Kidney capillary endothelial cell (primary cell): ENCODE results near the gene ZNF101.
A peak's percentile ranks its signal among the peaks of the same experiment; 100 is the strongest.

Experiments
- DNase-seq: peaks from one replicate; pipeline ENCODE4 v3.0.0-alpha.2; 2018; ENCODE audit warnings: low spot score

The ZNF101 gene

DNA sequence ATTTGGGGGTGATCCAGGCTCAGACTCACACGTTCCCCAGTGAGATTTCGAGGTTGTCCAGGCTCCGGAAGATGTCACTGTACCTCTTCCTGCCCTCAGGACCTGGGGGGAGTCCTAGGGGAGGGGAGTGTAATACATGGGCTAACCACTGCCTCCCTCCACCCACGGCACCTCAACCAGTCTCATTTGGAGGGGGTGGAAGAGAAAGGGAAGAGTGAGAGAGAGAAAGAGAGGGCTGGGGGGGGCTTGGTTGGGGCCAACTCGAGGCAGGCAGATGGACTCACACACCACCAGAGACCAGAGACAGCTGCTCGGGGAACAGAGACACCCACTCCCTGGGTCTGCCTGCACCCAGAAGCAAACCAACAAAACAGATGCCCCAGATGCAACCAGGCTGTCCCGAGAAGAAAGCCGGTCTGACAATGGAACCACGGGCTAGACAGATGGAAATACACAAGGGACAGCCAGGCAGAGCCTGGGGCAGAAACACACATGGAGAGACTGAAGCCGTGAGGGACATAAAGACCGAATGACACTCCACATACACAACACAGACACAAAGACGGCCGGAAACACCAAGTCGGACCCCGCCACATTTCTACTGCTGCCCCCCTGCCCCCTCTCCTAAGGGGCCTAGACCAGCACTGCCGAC lies 26.0 kb upstream of the ZNF101 start:
- DNase-seq, result peak; percentile 23

DNA sequence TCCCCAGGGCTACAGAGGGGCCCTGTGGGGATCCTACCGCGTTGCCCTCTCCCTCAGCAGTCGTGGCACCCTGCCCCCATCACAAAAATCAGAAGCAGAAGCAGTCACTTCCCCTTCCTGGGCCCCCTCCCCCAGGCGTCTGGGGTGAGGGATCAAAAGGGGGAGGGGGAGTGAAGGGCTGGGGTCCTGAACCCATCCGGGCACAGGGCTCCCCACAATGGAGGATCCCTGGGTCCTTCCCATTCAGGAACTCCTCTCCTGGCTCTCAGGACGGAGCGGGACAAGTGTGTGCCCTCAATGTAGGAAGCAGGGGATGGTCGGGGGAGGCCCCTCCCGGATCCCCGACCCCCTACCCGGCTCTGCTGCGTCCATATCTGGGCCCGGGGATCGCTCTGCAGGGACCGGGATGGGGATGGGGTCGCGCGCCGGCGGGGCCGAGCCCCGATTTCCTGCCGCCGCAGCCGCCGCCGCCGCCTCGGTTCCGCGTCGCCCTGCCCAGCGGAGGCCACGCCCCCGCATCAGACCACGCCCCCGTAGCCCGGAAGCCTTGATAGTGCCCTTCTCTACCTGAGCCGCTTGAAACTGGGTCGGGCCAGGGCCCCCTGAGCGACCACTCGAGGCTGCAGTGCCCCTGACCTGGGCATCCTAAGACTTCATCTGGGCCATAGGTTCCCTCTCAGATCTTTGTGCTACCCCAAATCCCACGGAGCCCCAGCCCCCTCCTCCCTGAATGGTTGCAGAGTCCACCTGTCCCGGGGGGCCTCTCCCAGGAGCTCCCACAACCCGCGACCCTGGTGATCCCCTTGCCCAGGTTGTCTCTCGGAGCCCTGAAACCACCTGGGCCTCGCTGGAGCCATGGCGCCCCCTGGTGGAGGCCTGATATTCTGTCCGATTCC lies 25.2 kb upstream of the ZNF101 start, which contains the start of gene GMIP:
GMIP (minus strand) TSS at position 500 of the 896 bp plus-strand sequence; CDS start at position 372, 128 bp downstream.
- peak; percentile 45 for DNase-seq

DNA sequence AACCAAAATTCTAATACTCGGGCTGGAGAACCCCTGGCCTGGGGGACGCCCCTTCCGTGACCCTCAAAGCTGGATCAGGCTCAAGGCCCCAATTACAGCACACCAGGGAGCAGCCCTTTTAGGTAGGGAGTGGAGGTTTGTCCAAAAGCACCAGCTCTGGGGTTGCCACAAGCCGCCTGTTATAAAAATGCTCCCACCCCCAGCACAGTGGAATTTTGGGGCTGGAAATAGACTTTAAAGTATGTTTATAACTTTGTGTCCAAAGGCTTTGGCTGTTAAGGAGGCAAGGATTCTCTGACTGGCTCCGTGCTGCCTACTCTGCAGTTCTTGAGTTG lies 24.6 kb upstream of the ZNF101 start:
- no peak for DNase-seq

DNA sequence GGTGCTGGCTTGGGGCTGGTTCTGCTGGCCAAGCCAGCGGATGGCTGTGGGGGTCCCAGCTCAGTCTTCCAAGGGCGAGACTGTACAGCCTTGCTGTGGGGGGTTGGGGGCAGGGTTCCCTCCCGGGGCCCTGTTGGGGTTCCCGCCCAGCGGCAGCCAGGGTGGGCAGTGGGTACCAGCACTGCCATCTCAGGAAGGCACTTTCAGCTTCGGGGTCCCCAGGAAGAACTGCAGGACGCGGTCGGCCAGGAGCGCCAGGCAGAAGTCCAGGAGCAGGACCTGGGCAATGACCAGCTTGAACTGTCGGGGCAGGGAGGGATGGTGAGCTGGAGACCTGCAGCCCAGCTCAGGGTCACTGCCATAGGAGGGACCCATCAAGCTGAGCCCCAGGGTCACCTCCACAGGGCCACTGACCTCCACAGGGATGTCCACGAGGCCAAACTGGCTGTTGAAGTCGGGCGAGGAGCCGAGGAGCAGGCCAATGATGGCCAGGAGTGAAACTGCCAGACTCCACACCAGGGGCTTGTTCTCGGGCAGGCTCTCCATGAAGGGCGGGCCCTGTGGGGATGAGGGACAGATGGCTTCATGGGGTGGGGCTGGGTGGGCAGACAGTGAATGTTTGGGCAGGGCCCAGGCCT lies 23.3 kb upstream of the ZNF101 start:
- DNase-seq, result no peak

DNA sequence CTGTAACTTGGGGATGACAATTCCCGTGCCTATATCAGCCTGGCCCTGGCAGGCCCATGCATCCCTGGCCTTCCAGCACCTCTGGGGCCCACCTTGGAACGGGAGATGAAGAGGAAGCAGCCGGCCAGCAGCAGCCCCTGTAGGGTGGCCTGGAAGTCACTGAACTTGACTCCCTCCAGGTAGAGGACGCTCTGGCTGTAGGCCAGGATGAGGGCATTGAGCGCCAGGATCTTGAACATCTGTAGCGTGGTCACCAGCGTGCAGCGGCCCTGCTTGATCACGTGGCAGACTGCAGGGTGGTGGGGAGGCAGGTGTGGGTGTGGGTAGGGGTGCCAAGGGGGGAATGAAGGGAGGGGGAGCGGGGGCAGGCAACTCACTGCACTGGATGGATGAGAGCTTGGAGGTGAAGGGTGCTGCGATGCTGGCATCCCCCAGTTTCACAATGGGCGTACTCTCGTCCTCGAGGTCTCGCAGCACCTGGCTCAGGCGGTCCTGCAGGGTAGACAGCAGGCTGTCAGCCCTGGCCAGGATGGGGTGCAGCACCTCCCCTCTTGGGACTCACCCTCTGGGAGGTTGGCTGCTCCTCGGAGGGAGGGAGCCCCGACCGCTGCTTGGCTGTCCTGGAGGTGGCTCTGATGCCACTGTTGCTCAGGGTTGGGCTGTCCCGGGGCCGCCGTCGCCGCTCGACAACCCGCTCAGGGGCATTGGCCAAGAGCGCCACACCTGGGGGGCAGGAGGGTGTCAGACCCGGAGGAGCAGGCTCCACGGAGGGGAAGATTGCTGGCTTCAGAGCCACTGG lies 21.4 kb upstream of the ZNF101 start:
- no peak for DNase-seq

DNA sequence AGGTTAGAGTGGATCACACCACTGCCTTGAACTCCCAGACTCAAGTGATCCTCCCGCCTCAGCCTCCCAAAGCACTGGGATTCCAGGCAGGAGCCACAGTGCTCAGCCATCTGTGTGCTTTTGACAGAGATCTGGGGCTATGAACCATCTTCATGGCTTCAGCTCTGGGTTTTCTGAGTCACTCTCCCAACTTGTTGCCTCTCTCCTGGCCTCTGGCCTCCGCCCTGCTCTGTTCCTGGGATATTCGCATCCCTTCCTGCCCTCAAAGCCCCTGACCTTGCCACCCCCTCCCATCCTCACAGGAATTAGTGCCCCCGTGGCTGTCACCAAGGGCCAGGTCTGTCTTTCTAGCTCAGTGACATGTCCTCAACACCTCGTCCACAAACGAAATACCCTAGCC lies 19.5 kb upstream of the ZNF101 start:
- DNase-seq, result no peak

DNA sequence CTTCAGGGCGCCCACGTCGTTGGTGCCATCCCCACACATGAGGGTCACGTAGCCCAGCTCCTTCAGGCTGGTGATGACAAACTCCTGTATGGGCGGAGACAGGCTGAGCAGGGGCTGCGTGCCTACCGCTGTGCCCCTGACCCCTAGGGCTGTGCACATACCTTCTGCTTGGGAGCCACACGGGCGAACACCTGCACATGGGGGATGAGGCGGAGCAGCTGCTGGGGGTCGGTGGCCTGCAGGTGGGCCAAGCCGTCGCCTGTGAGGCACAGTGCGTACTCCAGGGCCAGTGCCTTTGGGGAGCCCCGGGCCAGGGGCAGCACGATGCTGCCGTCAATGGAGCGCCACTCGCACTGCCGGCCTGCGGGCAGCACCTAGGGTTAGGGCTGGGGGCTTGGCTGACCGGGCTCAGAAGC lies 19.1 kb upstream of the ZNF101 start:
- DNase-seq, result no peak

DNA sequence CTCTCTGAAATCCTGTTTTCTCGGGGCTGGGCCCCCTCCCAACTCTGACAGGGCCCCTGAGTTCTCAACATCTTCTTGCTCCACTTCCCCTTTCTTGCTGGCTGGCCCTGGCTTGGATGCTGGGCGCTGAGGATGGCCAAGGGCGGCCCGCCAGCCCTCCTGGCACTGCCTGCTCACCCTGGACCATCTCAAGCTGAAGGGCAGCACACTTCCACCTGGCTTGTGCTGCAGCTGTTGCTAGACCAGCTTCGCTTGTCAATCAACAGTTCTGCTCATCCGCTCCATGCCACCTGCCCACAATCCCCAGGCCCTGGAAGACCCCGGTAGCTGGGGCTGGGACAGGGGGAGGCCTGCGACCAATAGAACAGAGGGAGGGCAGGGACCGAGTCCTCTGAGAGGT lies 18.3 kb upstream of the ZNF101 start:
- no peak for DNase-seq

DNA sequence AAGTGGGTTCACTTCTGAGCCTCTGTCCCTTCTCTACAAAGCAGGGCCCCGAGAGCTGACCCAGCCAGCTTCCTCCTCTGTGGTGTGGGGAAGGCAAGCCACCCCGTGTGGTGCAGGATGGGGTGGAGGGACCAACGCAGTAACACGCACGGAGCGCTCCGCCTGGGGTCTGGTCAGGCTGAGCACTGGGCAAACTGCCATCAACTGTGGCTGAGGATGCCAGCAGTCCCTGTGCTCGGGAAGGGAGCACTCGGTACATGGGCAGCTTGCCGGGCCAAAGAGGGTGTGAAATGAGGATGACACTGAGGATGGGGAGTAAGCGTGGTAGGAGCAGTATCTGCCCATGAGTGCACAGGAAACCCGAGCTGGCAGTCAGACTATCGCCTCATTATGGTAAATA lies 17.6 kb upstream of the ZNF101 start:
- no peak for DNase-seq

DNA sequence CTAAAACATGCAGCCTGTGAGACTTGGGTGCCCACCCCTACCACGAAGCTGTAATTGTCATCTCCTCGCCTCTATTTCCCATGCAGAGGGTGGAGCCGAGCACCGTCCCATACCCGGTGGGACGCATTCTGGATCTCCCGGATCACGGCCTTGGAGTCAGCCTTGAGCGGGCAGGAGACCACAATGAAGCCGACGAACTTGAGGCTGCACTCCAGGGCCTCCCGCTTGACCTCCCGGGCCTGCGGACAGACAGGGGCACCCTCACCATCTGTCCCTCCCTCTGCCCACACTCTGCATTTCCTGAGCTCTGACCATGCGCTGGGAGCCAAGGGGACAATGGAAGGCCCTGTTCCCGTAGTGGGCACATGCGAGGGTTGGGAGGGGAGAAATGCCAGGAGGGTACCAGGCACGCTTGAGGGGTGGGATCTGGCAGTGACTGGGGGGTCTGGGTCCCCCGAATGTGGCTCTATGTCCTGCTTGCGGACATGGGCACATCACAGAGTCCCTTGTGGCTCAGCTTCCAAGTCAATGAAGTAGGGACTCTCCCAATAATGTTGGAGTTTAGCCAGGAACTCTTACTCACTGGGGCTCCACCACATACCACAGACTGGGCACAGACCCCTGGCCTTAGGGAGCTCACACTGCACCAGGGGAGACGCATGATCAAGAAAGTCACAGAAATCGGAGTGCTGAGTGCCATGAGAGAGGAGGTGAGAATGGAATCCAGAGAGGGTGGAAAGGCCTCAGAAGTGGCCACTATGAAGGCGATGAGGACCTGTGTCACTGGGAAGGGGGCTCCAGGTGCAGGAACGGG lies 15.9 kb upstream of the ZNF101 start:
- DNase-seq, result no peak

DNA sequence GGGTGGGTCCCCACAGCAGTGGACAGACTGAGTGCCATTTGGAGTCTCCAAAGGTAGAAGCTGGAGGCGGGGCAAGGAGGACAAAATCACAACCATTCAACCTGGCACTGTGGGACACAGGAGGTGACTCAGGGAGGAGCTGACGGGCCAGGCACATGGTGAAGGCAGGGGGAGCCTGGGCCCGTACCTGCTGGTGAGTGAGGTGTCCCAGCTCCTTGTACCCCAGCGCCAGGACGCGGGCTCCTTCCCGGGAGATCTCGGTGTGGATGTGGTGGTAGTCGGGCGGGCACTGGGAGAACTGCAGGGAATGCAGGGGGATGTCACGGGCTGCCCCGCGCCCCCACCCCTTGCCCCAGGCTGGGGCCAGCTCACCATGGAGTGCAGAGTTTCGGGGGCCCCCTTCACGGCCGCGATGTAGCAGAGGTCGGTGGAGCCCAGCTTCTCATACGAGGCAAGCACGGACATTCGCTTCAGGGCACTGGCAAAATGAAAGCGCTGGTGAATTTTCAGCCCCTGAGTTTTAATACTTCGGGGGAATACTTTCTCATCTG lies 15.0 kb upstream of the ZNF101 start:
- DNase-seq, result no peak

DNA sequence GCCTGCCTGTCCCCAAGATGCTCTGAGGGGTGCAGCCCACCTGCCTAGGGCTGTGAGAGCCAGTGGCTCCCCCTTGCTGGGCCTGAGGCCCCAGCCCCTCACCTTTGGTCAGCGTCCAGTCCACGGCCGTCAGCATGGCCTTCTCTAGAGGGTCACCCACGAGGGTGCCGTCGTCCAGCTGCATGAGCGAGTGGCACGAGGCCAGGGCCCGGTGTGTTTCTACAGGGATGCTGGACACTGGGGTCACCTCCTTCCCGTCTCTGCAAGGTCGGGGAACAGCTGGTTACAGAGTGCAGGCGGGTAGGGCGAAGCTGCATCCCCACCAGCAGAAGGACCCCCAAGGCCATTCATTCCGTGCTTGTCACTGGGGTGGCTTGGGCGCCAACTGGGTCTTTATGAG lies 14.2 kb upstream of the ZNF101 start:
- DNase-seq, result no peak

DNA sequence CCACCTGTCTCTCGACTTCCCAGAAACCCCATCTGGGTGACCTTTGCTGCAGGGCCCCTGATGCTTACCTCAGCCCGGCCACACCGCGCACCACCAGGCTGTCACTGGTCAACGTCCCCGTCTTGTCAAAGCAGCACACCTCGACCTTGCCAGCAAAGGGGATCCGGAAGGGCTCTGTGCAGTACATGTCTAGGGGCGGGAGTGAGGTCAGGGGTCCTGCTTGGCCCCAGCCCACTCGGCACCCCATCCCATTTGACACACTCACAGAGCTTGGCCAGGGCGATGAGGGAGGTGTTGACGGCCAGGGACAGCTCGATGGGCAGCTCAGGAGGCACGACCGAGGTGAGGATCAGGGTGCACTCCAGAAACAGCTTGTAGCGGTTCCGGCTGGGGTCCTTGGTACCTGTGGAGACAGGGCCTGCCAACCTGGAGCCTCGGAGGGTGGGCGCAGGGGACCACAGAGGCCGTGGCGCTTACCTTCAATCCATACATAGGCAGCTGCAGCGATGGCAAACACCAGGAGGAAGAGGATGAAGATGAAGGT lies 13.5 kb upstream of the ZNF101 start:
- DNase-seq, result no peak

DNA sequence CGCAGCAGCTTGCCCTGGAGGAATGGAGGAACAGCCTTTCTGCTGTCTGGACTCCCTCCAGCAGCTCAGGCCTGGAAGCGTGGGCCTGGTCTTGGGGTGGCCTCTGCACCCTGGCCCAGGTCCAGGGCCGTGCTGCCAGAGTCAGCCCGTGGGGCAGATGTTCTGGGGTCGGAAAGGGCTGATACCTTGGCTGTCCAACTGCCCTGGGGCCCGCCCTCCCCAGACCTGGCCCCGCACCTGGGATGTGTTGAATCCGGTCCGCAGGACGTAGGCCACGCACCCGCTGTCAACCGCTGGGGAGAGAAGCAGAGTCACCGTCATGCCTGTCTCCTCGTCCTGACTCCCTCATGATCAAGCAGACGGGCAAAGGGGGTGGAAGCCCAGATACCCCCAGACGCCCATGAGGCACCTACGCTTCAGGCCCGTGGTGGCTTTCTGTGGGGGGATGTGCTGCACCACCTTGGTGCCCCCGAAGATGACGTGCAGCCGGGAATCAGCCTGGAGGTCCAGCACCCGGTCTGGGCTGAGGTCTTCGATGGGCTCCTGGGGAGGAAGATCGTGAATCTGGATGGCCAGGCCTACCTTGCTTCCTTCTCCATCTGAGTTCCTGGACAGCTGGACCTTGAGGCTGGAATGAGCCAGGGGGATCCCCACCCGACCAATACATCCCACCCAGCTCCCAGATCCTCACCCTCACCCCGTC lies 12.8 kb upstream of the ZNF101 start:
- DNase-seq, result no peak

DNA sequence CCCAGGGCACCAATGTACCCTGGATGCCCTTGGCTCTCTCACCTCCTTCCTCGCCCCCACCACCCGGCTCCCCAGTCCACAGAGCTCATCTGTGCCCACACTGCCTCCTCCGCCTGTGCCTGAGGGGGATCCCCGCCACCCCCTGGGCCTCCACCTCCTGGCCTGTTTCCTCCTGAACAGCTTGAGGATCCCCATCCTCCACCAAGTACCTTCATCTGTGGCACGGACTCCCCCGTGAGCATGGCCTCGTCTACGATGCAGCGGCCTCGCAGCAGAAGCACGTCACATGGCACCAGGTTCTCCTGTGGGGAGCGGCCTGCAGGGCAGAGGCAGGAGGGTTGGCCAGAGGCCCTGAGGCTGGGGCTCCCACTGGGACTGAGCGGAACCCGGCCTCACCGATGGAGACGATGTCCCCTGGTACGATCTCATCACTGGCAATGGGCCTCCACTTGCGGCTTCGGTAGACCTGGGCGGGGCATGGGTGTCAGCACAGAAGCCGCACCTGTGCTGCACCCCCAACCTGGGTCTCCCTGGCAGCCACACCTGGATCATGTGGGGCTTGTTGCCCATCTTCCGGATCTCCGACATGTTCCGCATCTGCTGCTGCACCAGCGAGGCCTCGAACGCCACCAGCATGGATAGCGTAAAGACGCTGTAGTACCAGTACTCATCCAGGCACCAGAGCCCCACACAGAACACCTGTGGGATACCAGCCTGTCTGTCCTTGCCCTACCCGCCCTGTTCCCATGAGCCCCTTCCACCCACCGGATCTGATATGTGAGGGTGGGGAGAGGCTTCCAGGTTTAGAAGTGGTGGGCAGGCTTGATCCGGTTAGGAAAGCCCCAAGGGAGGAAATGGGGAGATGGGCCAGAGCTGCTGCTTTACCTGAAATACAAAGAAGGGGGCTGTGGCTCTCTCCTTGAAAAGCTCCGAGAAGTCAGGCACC lies 11.9 kb upstream of the ZNF101 start:
- DNase-seq, result no peak

DNA sequence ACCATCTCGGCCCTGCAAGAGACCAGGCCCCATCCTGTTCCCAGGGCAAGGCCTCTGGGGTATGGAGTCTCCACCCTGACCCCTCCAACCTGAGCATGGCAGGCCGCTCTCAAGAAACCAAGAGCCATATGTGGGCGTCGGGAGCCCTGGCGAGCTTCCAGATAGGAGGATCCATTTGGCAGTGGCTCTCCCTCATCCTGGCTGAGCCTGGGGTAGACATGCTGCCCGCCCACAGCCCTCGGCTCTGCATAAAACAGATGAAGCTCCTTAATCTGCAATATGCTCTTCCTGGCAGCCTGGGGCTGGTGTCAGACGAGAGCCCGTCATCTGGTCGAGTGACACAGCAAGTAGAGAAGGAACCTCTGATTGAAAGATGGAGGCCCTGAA lies 11.2 kb upstream of the ZNF101 start:
- DNase-seq, result no peak

DNA sequence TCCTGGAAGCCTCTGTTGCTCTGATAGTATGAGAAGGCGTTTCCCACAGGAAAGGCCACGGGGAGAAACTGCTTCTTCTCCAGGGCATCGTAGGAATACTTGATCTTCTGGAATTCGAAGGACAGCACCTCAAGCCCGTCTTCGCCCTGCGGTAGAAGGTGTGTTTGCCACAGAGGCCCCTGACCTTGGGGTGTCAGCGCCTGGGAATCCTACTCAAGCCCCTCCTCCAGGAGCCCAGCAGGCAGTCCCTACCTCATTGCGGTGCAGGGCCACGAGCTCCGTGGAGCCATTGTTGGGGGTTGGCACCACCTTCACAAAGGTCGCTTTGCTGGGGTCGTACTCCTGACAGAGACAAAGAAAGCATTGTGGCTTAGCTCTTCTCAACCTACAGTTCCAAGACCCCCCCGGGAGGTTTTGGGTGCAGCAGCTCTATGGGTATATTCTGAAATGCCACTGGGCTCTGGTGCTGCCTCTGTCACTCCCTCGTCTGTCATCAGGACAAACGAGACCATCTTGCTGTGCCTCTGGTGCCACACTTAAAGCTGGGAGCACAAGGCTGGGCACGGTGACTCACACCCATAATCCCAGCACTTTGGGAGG lies 8.9 kb upstream of the ZNF101 start:
- no peak for DNase-seq

DNA sequence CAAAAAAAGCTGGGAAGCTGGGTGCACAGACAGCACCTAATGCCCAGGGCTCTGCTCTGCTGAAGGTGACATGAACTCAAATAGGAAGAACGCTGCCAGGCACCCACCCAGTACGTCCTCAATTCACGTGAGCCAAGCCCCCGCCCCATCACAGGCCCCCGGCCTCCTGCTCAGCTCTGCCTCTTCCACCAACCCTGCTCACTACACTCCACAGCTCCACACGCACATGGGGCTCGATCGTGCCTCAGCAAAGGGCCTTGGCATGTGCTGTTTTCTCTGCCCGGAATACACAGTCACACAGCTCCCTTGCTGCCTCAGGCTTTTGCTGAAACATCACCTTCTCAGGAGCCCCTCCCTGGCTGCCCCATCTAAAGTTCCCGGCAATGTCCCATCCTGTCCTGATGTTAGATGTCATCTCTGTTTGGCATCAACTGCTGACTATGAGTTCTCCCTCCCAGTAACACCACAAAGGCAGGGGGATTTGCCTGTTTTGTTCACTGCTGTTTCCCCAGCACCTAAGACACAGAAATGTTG lies 7.4 kb upstream of the ZNF101 start:
- no peak for DNase-seq
